NB4 (cell line): Measurements from ENCODE around the gene SERGEF.

Experiments used
- DNase-seq: peaks from one replicate; pipeline ENCODE4 v3.0.0; 2010; ENCODE audit warnings: low read depth
- H3K4me3 ChIP-seq: one replicate; pipeline ENCODE4 v1.5.1; 2011; ENCODE audit warnings: mild to moderate bottlenecking, low read depth, low read length, moderate library complexity
- CTCF ChIP-seq: IDR thresholded peaks from one replicate; pipeline ENCODE4 v1.5.1; 2012; ENCODE audit warnings: low read depth, low read length
- MAX ChIP-seq: IDR thresholded peaks from 2 replicates; pipeline ENCODE4 v1.6.1; 2011; ENCODE audit warnings: low read depth, low read length
- MYC ChIP-seq: IDR thresholded peaks from 2 replicates; pipeline ENCODE4 v1.6.1; 2011; ENCODE audit warnings: low read depth, low read length
- POLR2A ChIP-seq: IDR thresholded peaks from 2 replicates; pipeline ENCODE4 v1.6.1; 2011; ENCODE audit warnings: mild to moderate bottlenecking; ENCODE audit not compliant: insufficient read length; ENCODE audit errors: extremely low read depth

The SERGEF gene

GRCh38 chr11:17798253-17798652, 214.6 kb downstream of the SERGEF start:
- TF ChIP-seq MYC (no peak), CTCF (no peak), POLR2A (no peak), MAX (no peak)
- no peak overlapping the region for H3K4me3 ChIP-seq
- DNase-seq, result no peak

- no peak for DNase-seq
- H3K4me3 ChIP-seq, result no peak overlapping the region
- TF ChIP-seq POLR2A, result no peak
- TF ChIP-seq CTCF, result no peak
- no peak for TF ChIP-seq MYC
- TF ChIP-seq MAX, result no peak
Measured at GRCh38 chr11:17796154-17796553, 216.7 kb downstream of the SERGEF start.

- no peak for TF ChIP-seq CTCF
- no peak for TF ChIP-seq MAX
- TF ChIP-seq POLR2A, result no peak
- no peak for TF ChIP-seq MYC
- no peak overlapping the region for H3K4me3 ChIP-seq
- no peak for DNase-seq
Measured at GRCh38 chr11:17794981-17795380, 217.9 kb downstream of the SERGEF start.

GRCh38 chr11:17793642-17794170, 219.1 kb downstream of the SERGEF start:
- TF ChIP-seq CTCF, result no peak
- TF ChIP-seq POLR2A, result no peak
- no peak for DNase-seq
- no peak overlapping the region for H3K4me3 ChIP-seq

- no peak overlapping the region for H3K4me3 ChIP-seq
- TF ChIP-seq POLR2A, result no peak
- TF ChIP-seq MYC, result no peak
- no peak for TF ChIP-seq CTCF
- no peak for TF ChIP-seq MAX
- DNase-seq, result no peak
Measured at GRCh38 chr11:17792161-17792560, 220.7 kb downstream of the SERGEF start.

- DNase-seq, result no peak
- TF ChIP-seq CTCF (no peak), POLR2A (no peak), MAX (no peak), MYC (no peak)
- no peak overlapping the region for H3K4me3 ChIP-seq
Measured at GRCh38 chr11:17791144-17791543, 221.7 kb downstream of the SERGEF start.
